ENCODE results near the gene FBXW7. TPM values are rescaled to one million over a fixed set of nuclear protein-coding genes. Genes with fewer than 3 reads are reported as not detected.

FBXW7 gene
- polyA plus RNA-seq, 2 of the 4 experiments (the other 2 are of a cell fraction): 7.2 to 12.5 TPM

DNA sequence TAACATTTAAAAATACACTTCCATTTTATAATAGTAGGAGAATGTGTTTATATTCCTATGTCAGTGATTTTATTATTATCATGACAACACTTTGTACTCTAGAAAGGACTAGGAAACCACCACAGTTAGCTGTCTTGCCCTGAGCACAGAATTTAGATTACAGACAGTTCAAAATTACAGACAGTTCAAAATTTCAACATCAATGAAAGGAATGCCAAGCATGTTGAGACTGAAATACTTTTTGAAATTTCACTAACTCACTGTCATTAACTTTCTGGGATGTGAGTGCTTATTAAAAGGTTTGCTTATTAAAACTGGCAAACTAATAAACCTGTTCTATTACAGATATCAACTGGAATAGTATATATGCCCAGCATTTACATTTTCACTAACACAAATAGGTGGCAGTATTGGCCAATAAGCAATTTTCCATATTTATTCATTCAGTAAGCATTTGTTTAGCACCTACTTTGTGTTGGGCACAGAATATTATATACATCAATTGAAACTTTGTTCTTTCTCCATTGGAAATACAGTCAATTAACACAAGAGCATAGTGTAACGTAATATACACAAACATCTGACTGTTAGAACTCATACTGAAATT, 179.4 kb downstream of the FBXW7 start:
- DNase-seq (ENCODE audit: low read depth in 1 of 2, low spot score in 1 of 2): no peak
- H3K4me1 ChIP-seq: peaks cover 40% of the 10 kb centered on the region
- H3K27ac ChIP-seq: no peak overlapping the region
- no peaks in the 10 kb centered on the region for H3K9me3 ChIP-seq
- ATAC-seq: no peak
- WGBS (ENCODE audit: missing lambda C conversion rate): 90% methylated on average over 1 of the region's 1 CpG
- TF ChIP-seq, protein P1, sequence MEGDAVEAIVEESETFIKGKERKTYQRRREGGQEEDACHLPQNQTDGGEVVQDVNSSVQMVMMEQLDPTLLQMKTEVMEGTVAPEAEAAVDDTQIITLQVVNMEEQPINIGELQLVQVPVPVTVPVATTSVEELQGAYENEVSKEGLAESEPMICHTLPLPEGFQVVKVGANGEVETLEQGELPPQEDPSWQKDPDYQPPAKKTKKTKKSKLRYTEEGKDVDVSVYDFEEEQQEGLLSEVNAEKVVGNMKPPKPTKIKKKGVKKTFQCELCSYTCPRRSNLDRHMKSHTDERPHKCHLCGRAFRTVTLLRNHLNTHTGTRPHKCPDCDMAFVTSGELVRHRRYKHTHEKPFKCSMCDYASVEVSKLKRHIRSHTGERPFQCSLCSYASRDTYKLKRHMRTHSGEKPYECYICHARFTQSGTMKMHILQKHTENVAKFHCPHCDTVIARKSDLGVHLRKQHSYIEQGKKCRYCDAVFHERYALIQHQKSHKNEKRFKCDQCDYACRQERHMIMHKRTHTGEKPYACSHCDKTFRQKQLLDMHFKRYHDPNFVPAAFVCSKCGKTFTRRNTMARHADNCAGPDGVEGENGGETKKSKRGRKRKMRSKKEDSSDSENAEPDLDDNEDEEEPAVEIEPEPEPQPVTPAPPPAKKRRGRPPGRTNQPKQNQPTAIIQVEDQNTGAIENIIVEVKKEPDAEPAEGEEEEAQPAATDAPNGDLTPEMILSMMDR (IDR thresholded peaks at IDR 0.05): peak; percentile 24; the same call in 2 of the 3 replicates
- TF ChIP-seq NFE2L2 (conservative IDR thresholded peaks at IDR 0.05; ENCODE audit: low read length) (no peak), ZFP36 (IDR thresholded peaks at IDR 0.05; ENCODE audit: borderline replicate concordance, partially characterized antibody) (no peak), POLR2A (IDR thresholded peaks at IDR 0.05; ENCODE audit: low read length) (no peak), RAD21 (conservative IDR thresholded peaks at IDR 0.05 in 1 of 2, IDR thresholded peaks at IDR 0.05 in 1 of 2) (peak in 1 of 2 experiments; percentile 16; a peak in 1 of 5 replicates), EHF (CRISPR knock-in tag; IDR thresholded peaks at IDR 0.05) (no peak), KDM1A (IDR thresholded peaks at IDR 0.05; ENCODE audit: low read depth) (no peak), RNF2 (IDR thresholded peaks at IDR 0.05; ENCODE audit: borderline replicate concordance, low read depth) (no peak)
- no peak for FAIRE-seq
- CTCF ChIA-PET: interaction anchor here (0.6 to 1.3 kb wide), 2 partner anchors 9 to 53 kb away, joined by 3 read pairs; no protein-coding TSS in a partner anchor
- no peak overlapping the region for H3K4me3 ChIP-seq
- H3K4me2 ChIP-seq: peak overlapping the region; percentile 56; the same call in 2 of the 3 replicates
- POLR2A ChIA-PET: no interaction called here

DNA sequence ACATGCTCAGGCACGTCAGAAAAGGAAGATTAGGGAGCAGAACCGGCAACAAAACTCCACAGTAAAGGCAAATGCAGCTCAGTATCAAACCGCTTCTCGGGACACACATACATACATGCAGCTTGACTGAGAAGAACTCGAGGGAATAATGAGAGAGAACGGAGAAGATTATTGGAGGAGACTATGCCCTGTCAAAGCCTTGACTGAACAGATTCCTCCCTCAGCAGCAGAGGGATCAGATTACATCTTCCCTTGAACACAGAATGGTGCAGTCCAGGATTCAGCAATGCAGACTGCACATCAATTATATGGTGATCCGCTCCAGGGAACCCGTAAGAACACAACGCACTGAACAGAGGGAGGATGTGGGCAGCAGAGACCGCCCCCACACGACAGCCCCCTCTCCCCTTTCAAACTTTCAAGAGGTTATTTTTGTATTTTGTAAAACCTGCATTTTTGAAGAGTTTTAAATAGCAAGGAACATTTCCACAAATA, 183.2 kb downstream of the FBXW7 start:
- peak overlapping the region; percentile 43 for H3K4me3 ChIP-seq
- H3K27ac ChIP-seq: peak overlapping the region; percentile 56 to 78
- DNase-seq (ENCODE audit: low read depth in 1 of 2, low spot score in 1 of 2) (peak; percentile 8 to 84), FAIRE-seq (peak; percentile 82), ATAC-seq (peak; percentile 100)
- ChIA-PET CTCF (no interaction called here), POLR2A (no interaction called here)
- H3K9me3 ChIP-seq: no peaks in the 10 kb centered on the region
- WGBS (ENCODE audit: missing lambda C conversion rate): 3% methylated on average over 11 of the region's 11 CpGs
- H3K4me2 ChIP-seq: peak overlapping the region; percentile 75
- peaks cover 30% of the 10 kb centered on the region for H3K4me1 ChIP-seq
- TF ChIP-seq EHF (CRISPR knock-in tag; IDR thresholded peaks at IDR 0.05) (no peak), KDM1A (IDR thresholded peaks at IDR 0.05; ENCODE audit: low read depth) (no peak), FOSL2 (IDR thresholded peaks at IDR 0.05) (no peak), FOSL2 (CRISPR knock-in tag; IDR thresholded peaks at IDR 0.05) (no peak), CEBPB (IDR thresholded peaks at IDR 0.05) (no peak), JUNB (IDR thresholded peaks at IDR 0.05) (no peak)
- TF ChIP-seq, protein P2, sequence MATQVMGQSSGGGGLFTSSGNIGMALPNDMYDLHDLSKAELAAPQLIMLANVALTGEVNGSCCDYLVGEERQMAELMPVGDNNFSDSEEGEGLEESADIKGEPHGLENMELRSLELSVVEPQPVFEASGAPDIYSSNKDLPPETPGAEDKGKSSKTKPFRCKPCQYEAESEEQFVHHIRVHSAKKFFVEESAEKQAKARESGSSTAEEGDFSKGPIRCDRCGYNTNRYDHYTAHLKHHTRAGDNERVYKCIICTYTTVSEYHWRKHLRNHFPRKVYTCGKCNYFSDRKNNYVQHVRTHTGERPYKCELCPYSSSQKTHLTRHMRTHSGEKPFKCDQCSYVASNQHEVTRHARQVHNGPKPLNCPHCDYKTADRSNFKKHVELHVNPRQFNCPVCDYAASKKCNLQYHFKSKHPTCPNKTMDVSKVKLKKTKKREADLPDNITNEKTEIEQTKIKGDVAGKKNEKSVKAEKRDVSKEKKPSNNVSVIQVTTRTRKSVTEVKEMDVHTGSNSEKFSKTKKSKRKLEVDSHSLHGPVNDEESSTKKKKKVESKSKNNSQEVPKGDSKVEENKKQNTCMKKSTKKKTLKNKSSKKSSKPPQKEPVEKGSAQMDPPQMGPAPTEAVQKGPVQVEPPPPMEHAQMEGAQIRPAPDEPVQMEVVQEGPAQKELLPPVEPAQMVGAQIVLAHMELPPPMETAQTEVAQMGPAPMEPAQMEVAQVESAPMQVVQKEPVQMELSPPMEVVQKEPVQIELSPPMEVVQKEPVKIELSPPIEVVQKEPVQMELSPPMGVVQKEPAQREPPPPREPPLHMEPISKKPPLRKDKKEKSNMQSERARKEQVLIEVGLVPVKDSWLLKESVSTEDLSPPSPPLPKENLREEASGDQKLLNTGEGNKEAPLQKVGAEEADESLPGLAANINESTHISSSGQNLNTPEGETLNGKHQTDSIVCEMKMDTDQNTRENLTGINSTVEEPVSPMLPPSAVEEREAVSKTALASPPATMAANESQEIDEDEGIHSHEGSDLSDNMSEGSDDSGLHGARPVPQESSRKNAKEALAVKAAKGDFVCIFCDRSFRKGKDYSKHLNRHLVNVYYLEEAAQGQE (IDR thresholded peaks at IDR 0.05): no peak

DNA sequence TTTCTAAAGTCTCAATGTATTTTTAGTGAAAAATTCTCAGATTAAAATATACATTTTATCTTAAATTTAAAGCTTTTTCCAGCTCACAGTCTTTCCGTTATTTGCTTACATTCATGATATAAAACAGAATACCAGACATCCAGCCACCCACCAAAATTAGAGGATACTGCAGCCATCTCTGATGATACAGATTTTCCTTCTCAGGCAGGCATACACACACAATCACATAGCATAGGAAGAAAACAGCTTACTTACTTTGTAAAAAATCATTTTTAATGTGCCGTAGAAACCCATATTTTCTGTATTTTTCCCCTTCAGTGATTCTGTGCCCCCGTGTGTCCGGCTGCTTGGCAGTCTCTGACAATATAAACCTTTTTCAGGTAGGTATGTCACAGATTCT, 183.7 kb downstream of the FBXW7 start:
- Histone ChIP-seq H3K4me3 (peak overlapping the region; percentile 43), H3K9me3 (no peaks in the 10 kb centered on the region), H3K4me1 (peaks cover 26% of the 10 kb centered on the region), H3K27ac (peak overlapping the region; percentile 56 to 78), H3K4me2 (peak overlapping the region; percentile 75)
- FAIRE-seq (no peak), ATAC-seq (peak; percentile 48 to 60; a peak in 4 of 6 replicates), DNase-seq (ENCODE audit: low read depth in 1 of 2, low spot score in 1 of 2) (no peak)
- ChIA-PET CTCF (interaction anchor here (1.8 kb wide), 1 partner anchor 8 kb away, joined by 3 read pairs; no protein-coding TSS in a partner anchor), POLR2A (no interaction called here)
- 20% methylated on average over 4 of the region's 4 CpGs for WGBS (ENCODE audit: missing lambda C conversion rate)
- no peak for TF ChIP-seq TP53 (CRISPR knock-in tag; IDR thresholded peaks at IDR 0.05)
- no peak for TF ChIP-seq HOXB13 (CRISPR knock-in tag; IDR thresholded peaks at IDR 0.05; ENCODE audit: low read depth)
- TF ChIP-seq, protein P2 (IDR thresholded peaks at IDR 0.05): no peak
- no peak for TF ChIP-seq ESRRA (IDR thresholded peaks at IDR 0.05; ENCODE audit: borderline replicate concordance, low read length)
- TF ChIP-seq CHD4 (IDR thresholded peaks at IDR 0.05; ENCODE audit: borderline replicate concordance): no peak
- TF ChIP-seq, protein P3, sequence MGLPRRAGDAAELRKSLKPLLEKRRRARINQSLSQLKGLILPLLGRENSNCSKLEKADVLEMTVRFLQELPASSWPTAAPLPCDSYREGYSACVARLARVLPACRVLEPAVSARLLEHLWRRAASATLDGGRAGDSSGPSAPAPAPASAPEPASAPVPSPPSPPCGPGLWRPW (IDR thresholded peaks at IDR 0.05): no peak
- no peak for TF ChIP-seq EP300 (IDR thresholded peaks at IDR 0.05)
- TF ChIP-seq, protein P4, sequence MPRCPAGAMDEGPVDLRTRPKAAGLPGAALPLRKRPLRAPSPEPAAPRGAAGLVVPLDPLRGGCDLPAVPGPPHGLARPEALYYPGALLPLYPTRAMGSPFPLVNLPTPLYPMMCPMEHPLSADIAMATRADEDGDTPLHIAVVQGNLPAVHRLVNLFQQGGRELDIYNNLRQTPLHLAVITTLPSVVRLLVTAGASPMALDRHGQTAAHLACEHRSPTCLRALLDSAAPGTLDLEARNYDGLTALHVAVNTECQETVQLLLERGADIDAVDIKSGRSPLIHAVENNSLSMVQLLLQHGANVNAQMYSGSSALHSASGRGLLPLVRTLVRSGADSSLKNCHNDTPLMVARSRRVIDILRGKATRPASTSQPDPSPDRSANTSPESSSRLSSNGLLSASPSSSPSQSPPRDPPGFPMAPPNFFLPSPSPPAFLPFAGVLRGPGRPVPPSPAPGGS (IDR thresholded peaks at IDR 0.05): no peak
- TF ChIP-seq ZC3H11A (IDR thresholded peaks at IDR 0.05): no peak
- no peak for TF ChIP-seq POLR2AphosphoS2 (conservative IDR thresholded peaks at IDR 0.05; ENCODE audit: low read length)
- no peak for TF ChIP-seq RAD21 (conservative IDR thresholded peaks at IDR 0.05 in 1 of 2, IDR thresholded peaks at IDR 0.05 in 1 of 2)

Measured in A549 (cell line).